ENCODE data around the gene RNF227. TPM values are rescaled to one million over a fixed set of nuclear protein-coding genes. Genes with fewer than 3 reads are reported as not detected.

Gene RNF227
- total and polyA plus RNA-seq, 2 donors from 2014 or later: 2.5 TPM

DNA sequence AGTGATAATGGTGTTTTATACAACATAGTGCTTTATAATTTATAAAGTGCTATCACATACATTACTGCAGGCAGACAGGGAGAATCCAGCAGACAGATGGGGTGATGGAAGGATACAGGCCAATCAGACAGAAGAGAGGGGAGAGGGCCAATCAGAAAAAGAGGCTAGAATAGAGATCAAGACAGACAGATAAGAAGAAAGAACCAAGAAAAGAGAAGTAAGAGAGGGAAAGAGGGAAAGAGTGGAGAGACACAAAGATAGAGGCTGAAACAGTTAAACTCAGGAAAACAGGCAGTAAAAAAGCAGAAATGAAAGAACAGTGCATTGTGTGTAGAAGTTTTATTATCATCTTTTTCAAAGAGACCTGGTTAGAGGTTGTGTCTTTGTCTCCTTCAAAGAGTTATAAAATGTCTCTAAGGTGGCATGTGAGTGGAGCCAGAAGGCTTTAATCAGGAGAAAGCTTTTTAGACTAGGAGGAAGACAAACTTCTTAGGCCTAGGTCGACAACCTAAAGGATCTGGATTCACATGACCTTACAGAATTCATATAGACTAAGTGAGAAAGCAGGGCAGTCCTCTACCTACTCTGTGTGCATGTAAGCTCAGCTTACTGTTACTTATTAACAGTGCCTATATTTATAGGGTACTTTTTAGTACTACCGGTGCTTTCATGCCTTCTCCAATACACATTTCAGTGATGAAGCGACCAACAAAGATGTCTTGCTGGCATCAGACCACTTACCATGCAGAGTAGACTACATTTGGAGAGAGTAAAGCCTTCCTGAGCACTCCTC is 35.8 kb downstream of the RNF227 start:
- H3K27me3 ChIP-seq (ENCODE audit: control insufficient read depth, insufficient read depth, low read length): no peaks in the 10 kb centered on the region
- FAIRE-seq (no peak), DNase-seq (no peak)
- TF ChIP-seq CTCF (IDR thresholded peaks at IDR 0.05; ENCODE audit: borderline replicate concordance, extremely low read depth, insufficient read depth): no peak
- no peak overlapping the region for H3K9ac ChIP-seq (ENCODE audit: low read length in 3 of 3)
- H3K4me3 ChIP-seq (ENCODE audit: low read length in 3 of 3): no peak overlapping the region
- intact Hi-C loops (cut with DNase I): no loop called here
- no peaks in the 10 kb centered on the region for H3K9me3 ChIP-seq (ENCODE audit: control insufficient read depth in 2 of 3, insufficient read depth in 1 of 3, low read length in 3 of 3)
- peaks cover 0 to 8% (median 6%) of the 10 kb centered on the region in 3 donors for H3K4me1 ChIP-seq (ENCODE audit: control insufficient read depth in 2 of 3, insufficient read depth in 2 of 3, low read depth in 1 of 3, low read length in 3 of 3)
- peaks cover 0 to 9% (median 6%) of the 10 kb centered on the region in 3 donors for H3K36me3 ChIP-seq (ENCODE audit: control insufficient read depth in 2 of 3, insufficient read depth in 3 of 3, low read length in 3 of 3)
- no peak overlapping the region for H3K27ac ChIP-seq (ENCODE audit: low read depth in 2 of 2, low read length in 2 of 2)

GRCh38 chr17:7878234-7878633 is 37.9 kb downstream of the RNF227 start:
- Histone ChIP-seq H3K27me3 (ENCODE audit: control insufficient read depth, insufficient read depth, low read length) (no peaks in the 10 kb centered on the region), H3K4me3 (ENCODE audit: low read length in 3 of 3) (no peak overlapping the region), H3K4me1 (ENCODE audit: control insufficient read depth in 2 of 3, insufficient read depth in 2 of 3, low read depth in 1 of 3, low read length in 3 of 3) (peaks cover 0 to 8% (median 6%) of the 10 kb centered on the region in 3 donors), H3K9me3 (ENCODE audit: control insufficient read depth in 2 of 3, insufficient read depth in 1 of 3, low read length in 3 of 3) (no peaks in the 10 kb centered on the region), H3K27ac (ENCODE audit: low read depth in 2 of 2, low read length in 2 of 2) (no peak overlapping the region), H3K36me3 (ENCODE audit: control insufficient read depth in 2 of 3, insufficient read depth in 3 of 3, low read length in 3 of 3) (peaks cover 0 to 14% (median 6%) of the 10 kb centered on the region in 3 donors), H3K9ac (ENCODE audit: low read length in 3 of 3) (no peak overlapping the region)
- FAIRE-seq (no peak), DNase-seq (no peak)
- TF ChIP-seq CTCF (IDR thresholded peaks at IDR 0.05; ENCODE audit: borderline replicate concordance, extremely low read depth, insufficient read depth): no peak
- intact Hi-C loops (cut with DNase I): no loop called here

DNA sequence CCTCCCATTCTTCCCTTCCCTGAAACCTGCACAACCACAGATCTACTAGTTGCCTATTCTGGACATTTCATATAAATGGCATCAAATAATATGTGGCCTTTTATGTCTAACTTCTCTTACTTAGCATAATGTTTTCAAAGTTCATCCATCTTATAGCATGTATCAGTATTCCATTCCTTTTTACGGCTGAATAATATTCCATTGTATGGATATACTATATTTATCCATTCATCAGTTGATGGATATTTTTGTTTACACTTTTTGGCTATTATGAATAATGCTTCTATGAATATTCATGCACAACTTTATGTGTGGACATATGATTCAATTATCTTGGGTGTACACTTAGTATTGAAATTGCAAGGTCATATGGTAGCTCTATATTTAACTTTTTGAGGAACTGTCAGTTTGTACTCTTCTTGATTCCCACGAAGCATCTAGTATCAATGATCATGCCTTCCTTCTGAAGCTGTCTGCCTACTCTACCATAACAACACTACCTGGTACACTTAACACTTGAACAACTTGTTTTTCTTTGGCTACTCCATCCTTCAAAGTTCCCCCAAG is 40.2 kb downstream of the RNF227 start:
- Histone ChIP-seq H3K4me3 (ENCODE audit: low read length in 3 of 3) (no peak overlapping the region), H3K4me1 (ENCODE audit: control insufficient read depth in 2 of 3, insufficient read depth in 2 of 3, low read depth in 1 of 3, low read length in 3 of 3) (no peaks in the 10 kb centered on the region), H3K36me3 (ENCODE audit: control insufficient read depth in 2 of 3, insufficient read depth in 3 of 3, low read length in 3 of 3) (peaks cover 0 to 8% (median 6%) of the 10 kb centered on the region in 3 donors), H3K27me3 (ENCODE audit: control insufficient read depth, insufficient read depth, low read length) (no peaks in the 10 kb centered on the region), H3K27ac (ENCODE audit: low read depth in 2 of 2, low read length in 2 of 2) (no peak overlapping the region), H3K9me3 (ENCODE audit: control insufficient read depth in 2 of 3, insufficient read depth in 1 of 3, low read length in 3 of 3) (no peaks in the 10 kb centered on the region), H3K9ac (ENCODE audit: low read length in 3 of 3) (no peak overlapping the region)
- DNase-seq (no peak), FAIRE-seq (no peak)
- intact Hi-C loops (cut with DNase I): no loop called here
- no peak for TF ChIP-seq CTCF (IDR thresholded peaks at IDR 0.05; ENCODE audit: borderline replicate concordance, extremely low read depth, insufficient read depth)

Data from kidney (tissue), 14 donors.